SU-DHL-6 (cell line): ENCODE measurements around the gene ITIH4.

Experiments used
- CTCF ChIP-seq: fragments of 200-600 bp; sonication (generic); IDR thresholded peaks from one replicate; pipeline ENCODE4 v1.5.1; 2017; ENCODE audit warnings: antibody characterized with exemption, mild to moderate bottlenecking, low read length, moderate library complexity; ENCODE audit not compliant: insufficient read depth, poor library complexity, severe bottlenecking
- EZH2phosphoT487 ChIP-seq: fragments of 200-600 bp; sonication (generic), shearing (Covaris generic); conservative IDR thresholded peaks from 2 replicates; pipeline ENCODE4 v1.6.1; 2018; ENCODE audit warnings: mild to moderate bottlenecking, antibody characterized with exemption, low read length, moderate library complexity, mixed read lengths

GRCh38 chr3:52874864-52875587 is 44.6 kb upstream of the ITIH4 start:
- no peak for TF ChIP-seq EZH2phosphoT487
- no peak for TF ChIP-seq CTCF
